K562 (cell line): ENCODE results near the gene RND1. TPM values are rescaled to one million over a fixed set of nuclear protein-coding genes. Genes with fewer than 3 reads are reported as not detected.

Source experiments
- ATF1 ChIP-seq, 2 experiments: fragments of 450-650 bp in 1 of 2; IDR thresholded peaks; 2 replicates each; pipeline ENCODE4 v1.6.1; 2016; ENCODE audit warnings: missing compliant biosample characterization in 1 of 2, missing genetic modification characterization in 1 of 2
- BCLAF1 ChIP-seq, 2 experiments: fragments of 450-650 bp in 1 of 2; IDR thresholded peaks; 2 replicates each; pipeline ENCODE4 v1.6.1; 2011 to 2017; ENCODE audit warnings: low read depth in 2 of 2, antibody characterized with exemption in 1 of 2, borderline replicate concordance in 1 of 2, low read length in 1 of 2, mild to moderate bottlenecking in 1 of 2, mixed read lengths in 1 of 2; ENCODE audit not compliant: control insufficient read depth in 1 of 2
- BRF1 ChIP-seq: IDR thresholded peaks from 3 replicates; pipeline ENCODE4 v1.6.1; 2011; ENCODE audit warnings: borderline replicate concordance, mild to moderate bottlenecking; ENCODE audit not compliant: insufficient read length; ENCODE audit errors: extremely low read depth
- CBFA2T2 ChIP-seq: fragments of 450-650 bp; conservative IDR thresholded peaks from 2 replicates; pipeline ENCODE4 v1.6.1; 2017; ENCODE audit warnings: mild to moderate bottlenecking
- CBX3 ChIP-seq, 2 experiments: IDR thresholded peaks; 1 replicate in 1 of 2; 2 replicates in 1 of 2; pipeline ENCODE4 v1.6.1; 2012; ENCODE audit warnings: inconsistent platforms in 2 of 2, low read length in 2 of 2, borderline replicate concordance in 1 of 2, control low read depth in 1 of 2
- HNRNPK ChIP-seq: fragments of 200-400 bp; formaldehyde crosslinking; IDR thresholded peaks from one replicate; pipeline ENCODE4 v1.6.1; 2018; ENCODE audit warnings: mild to moderate bottlenecking, low read depth, low read length; ENCODE audit not compliant: poor library complexity, severe bottlenecking
- KLF16 ChIP-seq: IDR thresholded peaks from 2 replicates; pipeline ENCODE4 v1.6.1; 2016; ENCODE audit warnings: antibody characterized with exemption
- POLR2AphosphoS5 ChIP-seq: IDR thresholded peaks from 2 replicates; pipeline ENCODE4 v1.6.1; 2011; ENCODE audit warnings: mild to moderate bottlenecking, low read depth, low read length, moderate library complexity; ENCODE audit not compliant: control insufficient read depth, insufficient read depth
- RAD21 ChIP-seq, 2 experiments: fragments of 250-450 bp in 1 of 2; fragments of 450-650 bp in 1 of 2; sonication (Bioruptor Pico) in 1 of 2; formaldehyde crosslinking in 1 of 2; IDR thresholded peaks in 1 of 2; conservative IDR thresholded peaks in 1 of 2; 2 replicates each; pipeline versions ENCODE4 v1.4.0 to v1.8.0; 2020 to 2022; ENCODE audit warnings: mild to moderate bottlenecking in 2 of 2, moderate library complexity in 1 of 2
- RBM15 ChIP-seq: fragments of 200-400 bp; formaldehyde crosslinking; IDR thresholded peaks from 2 replicates; pipeline ENCODE4 v1.6.1; 2018; ENCODE audit warnings: mild to moderate bottlenecking, low read length, moderate library complexity; ENCODE audit not compliant: insufficient read depth
- RFX5 ChIP-seq: IDR thresholded peaks from 2 replicates; pipeline ENCODE4 v1.6.1; 2011; ENCODE audit warnings: low read depth, mild to moderate bottlenecking, improper control_type of control experiment, low read length
- SIX5 ChIP-seq, 2 experiments: IDR thresholded peaks; 2 replicates each; pipeline ENCODE4 v1.6.1; 2011; ENCODE audit warnings: low read length in 2 of 2, borderline replicate concordance in 1 of 2, low read depth in 1 of 2, mild to moderate bottlenecking in 1 of 2, moderate library complexity in 1 of 2; ENCODE audit not compliant: insufficient read depth in 1 of 2
- SPI1 ChIP-seq: IDR thresholded peaks from 2 replicates; pipeline ENCODE4 v1.6.1; 2011; ENCODE audit warnings: low read depth, low read length, control low read depth, borderline replicate concordance
- SREBF1 ChIP-seq: fragments of 150-350 bp; IDR thresholded peaks from 2 replicates; pipeline ENCODE4 v1.6.1; 2014; ENCODE audit warnings: antibody characterized with exemption, low read depth, low read length, borderline replicate concordance
- SRSF1 ChIP-seq: fragments of 200-400 bp; formaldehyde crosslinking; IDR thresholded peaks from 2 replicates; pipeline ENCODE4 v1.6.1; 2017; ENCODE audit warnings: mild to moderate bottlenecking, low read depth, low read length, moderate library complexity
- WHSC1 ChIP-seq: IDR thresholded peaks from one replicate; pipeline ENCODE4 v1.6.1; 2012; ENCODE audit warnings: low read length, control low read depth, inconsistent platforms
- ZBTB8A ChIP-seq: fragments of 450-650 bp; IDR thresholded peaks from 2 replicates; pipeline ENCODE4 v1.6.1; 2018; ENCODE audit warnings: mild to moderate bottlenecking, moderate library complexity; ENCODE audit not compliant: partially characterized antibody
- ZNF311 ChIP-seq: fragments of 250-450 bp; sonication (Bioruptor Pico); IDR thresholded peaks from 2 replicates; pipeline ENCODE4 v1.4.0; 2020; ENCODE audit warnings: mild to moderate bottlenecking, moderate library complexity
- ZNF507 ChIP-seq: conservative IDR thresholded peaks from 2 replicates; pipeline ENCODE4 v1.6.1; 2017; ENCODE audit warnings: missing genetic modification characterization, missing compliant biosample characterization
- ZSCAN32 ChIP-seq: fragments of 450-650 bp; formaldehyde crosslinking; IDR thresholded peaks from 2 replicates; pipeline ENCODE4 v1.4.0; 2020; ENCODE audit warnings: mild to moderate bottlenecking, moderate library complexity
- polyA plus RNA-seq, 8 experiments: library from polyadenylated mRNA; depleted of rRNA in 4 of 8; stranded (reverse) in 5 of 8; unstranded in 3 of 8; fragments of >200 nt; fragmentation: Nextera tagmentation in 2 of 8; fragmentation: Illumina TruSeq in 1 of 8; extraction: Ambion mirVana in 2 of 8; extraction: Trizol in 1 of 8; gene quantifications; 2 replicates each; pipeline versions ENCODE4 v1.2.1 to v1.2.3, GENCODE V29; 2011 to 2014; ENCODE audit warnings: inconsistent platforms in 1 of 8, missing spikeins in 1 of 8
- total RNA-seq, 7 experiments: library from RNA; depleted of rRNA in 6 of 7; stranded (reverse); fragments of >200 nt in 6 of 7; fragmentation: Illumina TruSeq in 2 of 7; extraction: Trizol in 2 of 7; gene quantifications; 2 replicates each; pipeline versions ENCODE4 v1.2.1 to v1.2.3, GENCODE V29; 2011 to 2021; ENCODE audit warnings: low replicate concordance in 1 of 7
- TF ChIP-seq, protein P1 (sequence below): fragments of 450-650 bp; IDR thresholded peaks from 2 replicates; pipeline ENCODE4 v1.6.1; 2016; ENCODE audit warnings: borderline replicate concordance

RND1 gene
- total and polyA plus RNA-seq, 9 of the 15 experiments (the other 6 are each of a cell fraction or from before 2014, with no cell fraction given) = 0.18 to 0.78 (median 0.58) TPM; not detected in 2

DNA sequence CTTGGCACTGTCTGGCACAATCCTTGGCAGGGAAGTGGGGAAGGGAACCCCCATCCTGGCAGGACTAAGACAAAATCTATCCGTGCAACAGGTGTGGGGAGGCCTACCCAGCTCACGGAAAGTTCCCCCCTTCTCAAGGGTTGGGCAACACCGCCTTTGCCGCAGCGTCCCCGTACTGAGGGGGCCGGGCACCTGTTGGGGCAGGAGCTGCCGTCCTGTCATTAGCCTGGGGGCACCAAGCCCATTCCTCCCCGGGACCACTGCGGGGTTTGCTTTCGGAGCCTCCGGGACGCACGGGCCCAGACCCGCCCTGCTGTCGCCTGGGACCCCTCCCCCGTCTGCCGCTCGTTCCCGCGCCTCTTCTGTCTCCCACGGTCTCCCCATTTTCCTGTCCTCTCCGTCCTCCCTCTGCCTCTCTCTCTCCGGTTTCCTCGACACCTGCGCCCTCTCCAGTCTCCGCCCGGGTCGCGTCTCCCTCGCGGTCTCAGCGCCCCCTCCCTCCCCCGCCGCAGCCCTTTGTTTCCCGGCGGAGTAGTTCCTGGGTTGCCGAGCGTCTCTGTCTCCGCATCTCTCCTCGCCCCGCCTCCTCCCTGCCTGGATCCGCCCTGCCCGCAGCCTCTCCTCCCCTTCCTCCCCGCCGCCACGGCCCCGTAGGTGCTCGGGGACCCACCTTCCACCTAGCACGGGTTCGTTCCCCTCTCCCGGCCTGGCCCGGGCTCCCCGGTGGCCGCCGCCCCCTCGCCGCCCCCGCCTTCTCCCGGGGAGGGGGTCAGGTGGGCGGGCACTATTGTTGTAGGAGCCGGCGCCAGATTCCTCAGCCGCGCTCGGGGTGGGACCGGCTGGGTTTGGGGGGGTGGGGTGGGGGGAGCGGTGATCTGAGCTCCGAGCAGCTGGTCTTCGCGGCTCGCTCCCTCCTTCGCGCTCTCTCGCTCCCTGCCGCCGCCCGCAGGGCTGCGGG, 47.5 kb downstream of the RND1 start, which contains the start of gene CACNB3 (continued):
- TF ChIP-seq, protein P1, sequence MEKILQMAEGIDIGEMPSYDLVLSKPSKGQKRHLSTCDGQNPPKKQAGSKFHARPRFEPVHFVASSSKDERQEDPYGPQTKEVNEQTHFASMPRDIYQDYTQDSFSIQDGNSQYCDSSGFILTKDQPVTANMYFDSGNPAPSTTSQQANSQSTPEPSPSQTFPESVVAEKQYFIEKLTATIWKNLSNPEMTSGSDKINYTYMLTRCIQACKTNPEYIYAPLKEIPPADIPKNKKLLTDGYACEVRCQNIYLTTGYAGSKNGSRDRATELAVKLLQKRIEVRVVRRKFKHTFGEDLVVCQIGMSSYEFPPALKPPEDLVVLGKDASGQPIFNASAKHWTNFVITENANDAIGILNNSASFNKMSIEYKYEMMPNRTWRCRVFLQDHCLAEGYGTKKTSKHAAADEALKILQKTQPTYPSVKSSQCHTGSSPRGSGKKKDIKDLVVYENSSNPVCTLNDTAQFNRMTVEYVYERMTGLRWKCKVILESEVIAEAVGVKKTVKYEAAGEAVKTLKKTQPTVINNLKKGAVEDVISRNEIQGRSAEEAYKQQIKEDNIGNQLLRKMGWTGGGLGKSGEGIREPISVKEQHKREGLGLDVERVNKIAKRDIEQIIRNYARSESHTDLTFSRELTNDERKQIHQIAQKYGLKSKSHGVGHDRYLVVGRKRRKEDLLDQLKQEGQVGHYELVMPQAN = no peak
- no peak for TF ChIP-seq RBM15
- TF ChIP-seq SREBF1 = no peak
- no peak for TF ChIP-seq SRSF1
- TF ChIP-seq ZSCAN32 (CRISPR knock-in tag) = no peak
- TF ChIP-seq ZNF507 (tag) = no peak
- TF ChIP-seq KLF16 = no peak
- TF ChIP-seq HNRNPK = no peak
- no peak for TF ChIP-seq BCLAF1 (IDR thresholded peaks at IDR 0.05; ENCODE audit: borderline replicate concordance in 1 of 2, control insufficient read depth in 1 of 2, low read depth in 2 of 2, low read length in 1 of 2)
- TF ChIP-seq SPI1 = no peak
- TF ChIP-seq BRF1 = no peak
- TF ChIP-seq RFX5 = no peak
- no peak for TF ChIP-seq ZNF311 (CRISPR knock-in tag)
- TF ChIP-seq RAD21 (CRISPR knock-in tag; conservative IDR thresholded peaks at IDR 0.05 in 1 of 2, IDR thresholded peaks at IDR 0.05 in 1 of 2) = no peak
- no peak for TF ChIP-seq ATF1 (CRISPR knock-in tag; IDR thresholded peaks at IDR 0.05)
- TF ChIP-seq ATF1 (tag; IDR thresholded peaks at IDR 0.05) = no peak
- no peak for TF ChIP-seq WHSC1
- TF ChIP-seq POLR2AphosphoS5 = no peak
- no peak for TF ChIP-seq SIX5 (IDR thresholded peaks at IDR 0.05; ENCODE audit: borderline replicate concordance in 1 of 2, insufficient read depth in 1 of 2, low read depth in 1 of 2, low read length in 2 of 2)
- no peak for TF ChIP-seq CBX3 (IDR thresholded peaks at IDR 0.05; ENCODE audit: borderline replicate concordance in 1 of 2, low read length in 2 of 2)
- TF ChIP-seq ZBTB8A = no peak
- TF ChIP-seq CBFA2T2 = no peak
